ENCODE measurements around the gene C16orf87.

DNA sequence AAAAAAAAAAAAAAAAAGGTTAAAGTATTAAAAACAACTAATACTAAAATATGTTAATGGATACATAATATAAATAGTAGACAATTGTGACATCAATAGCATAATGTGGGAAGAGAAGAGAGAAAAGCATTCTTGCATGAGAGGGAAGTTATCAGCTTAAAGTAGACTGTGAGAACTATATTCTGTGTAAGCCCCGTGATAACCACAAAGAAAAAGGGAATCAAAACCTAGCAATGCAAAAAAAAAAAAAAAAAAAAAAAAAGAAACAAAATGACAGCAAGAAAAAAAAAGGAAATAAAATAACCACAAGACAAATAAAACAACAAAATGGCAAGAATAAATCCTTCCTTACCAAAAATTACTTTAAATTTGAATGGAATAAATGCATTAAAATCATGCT, 43.1 kb downstream of the C16orf87 start:
- TF ChIP-seq GABPA (IDR thresholded peaks at IDR 0.05 in 1 of 2, conservative IDR thresholded peaks at IDR 0.05 in 1 of 2) (no peak), RAD21 (IDR thresholded peaks at IDR 0.05) (no peak), REST (IDR thresholded peaks at IDR 0.05) (no peak), CTCF (IDR thresholded peaks at IDR 0.05; ENCODE audit: low read depth, low read length, missing input control) (no peak), TAF1 (conservative IDR thresholded peaks at IDR 0.05) (no peak), SP1 (IDR thresholded peaks at IDR 0.05) (no peak), EGR1 (IDR thresholded peaks at IDR 0.05; ENCODE audit: low read depth in 2 of 2) (no peak), YY1 (IDR thresholded peaks at IDR 0.05) (no peak), JUND (IDR thresholded peaks at IDR 0.05) (no peak), RXRA (IDR thresholded peaks at IDR 0.05) (no peak)
- TF ChIP-seq, protein P1, sequence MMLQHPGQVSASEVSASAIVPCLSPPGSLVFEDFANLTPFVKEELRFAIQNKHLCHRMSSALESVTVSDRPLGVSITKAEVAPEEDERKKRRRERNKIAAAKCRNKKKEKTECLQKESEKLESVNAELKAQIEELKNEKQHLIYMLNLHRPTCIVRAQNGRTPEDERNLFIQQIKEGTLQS (IDR thresholded peaks at IDR 0.05): no peak
- TF ChIP-seq, protein P2, sequence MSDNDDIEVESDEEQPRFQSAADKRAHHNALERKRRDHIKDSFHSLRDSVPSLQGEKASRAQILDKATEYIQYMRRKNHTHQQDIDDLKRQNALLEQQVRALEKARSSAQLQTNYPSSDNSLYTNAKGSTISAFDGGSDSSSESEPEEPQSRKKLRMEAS (IDR thresholded peaks at IDR 0.05): no peak
